GM23338 (cell line): ENCODE results near the gene KCNQ5. TPM values are rescaled to one million over a fixed set of nuclear protein-coding genes. Genes with fewer than 3 reads are reported as not detected.

Experiments used
- ATAC-seq: fragments of 200-7000 bp; cut with Tn5 transposase; 3 replicates; pipeline ENCODE4 v1.9.1; 2020
- DNase-seq: peaks from one replicate; pipeline ENCODE4 v3.0.0-alpha.2; 2015; ENCODE audit warnings: low spot score
- H2AFZ ChIP-seq: fragments of 200-600 bp; sonication (generic); 2 replicates; pipeline ENCODE4 v1.8.0; 2016; ENCODE audit warnings: antibody characterized with exemption, mild to moderate bottlenecking, moderate library complexity
- H3F3A ChIP-seq: fragments of 200-600 bp; sonication (generic); replicated peaks from 2 replicates; pipeline ENCODE4 v1.8.0; 2017; ENCODE audit warnings: antibody characterized with exemption, mixed run types, low read depth
- H3K27ac ChIP-seq: fragments of 200-600 bp; sonication (generic); 2 replicates; pipeline ENCODE4 v1.6.1; 2016; ENCODE audit warnings: low read depth
- H3K27me3 ChIP-seq: fragments of 200-600 bp; sonication (generic); 2 replicates; pipeline ENCODE4 v1.8.0; 2016; ENCODE audit warnings: mild to moderate bottlenecking, mixed run types, moderate library complexity; ENCODE audit not compliant: insufficient read depth
- H3K36me3 ChIP-seq: fragments of 200-600 bp; sonication (generic); 2 replicates; pipeline ENCODE4 v1.8.0; 2016; ENCODE audit warnings: mild to moderate bottlenecking; ENCODE audit not compliant: insufficient read depth
- H3K4me1 ChIP-seq: fragments of 200-600 bp; sonication (generic); 2 replicates; pipeline ENCODE4 v1.8.0; 2016; ENCODE audit warnings: mild to moderate bottlenecking, moderate library complexity; ENCODE audit not compliant: insufficient read depth
- H3K4me2 ChIP-seq: fragments of 200-600 bp; sonication (generic); 2 replicates; pipeline ENCODE4 v1.7.1; 2017; ENCODE audit warnings: mixed run types
- H3K4me3 ChIP-seq: fragments of 200-600 bp; sonication (generic); 2 replicates; pipeline ENCODE4 v1.6.1; 2016; ENCODE audit warnings: mixed run types
- H3K79me2 ChIP-seq: fragments of 200-600 bp; sonication (generic); replicated peaks from 2 replicates; pipeline ENCODE4 v1.8.0; 2017; ENCODE audit warnings: mild to moderate bottlenecking; ENCODE audit not compliant: insufficient read depth
- H3K9me2 ChIP-seq: fragments of 200-600 bp; sonication (generic); 2 replicates; pipeline ENCODE4 v1.8.0; 2017; ENCODE audit not compliant: insufficient read depth
- H4K20me1 ChIP-seq: fragments of 200-600 bp; sonication (generic); replicated peaks from 2 replicates; pipeline ENCODE4 v1.8.0; 2017; ENCODE audit warnings: mild to moderate bottlenecking; ENCODE audit not compliant: insufficient read depth
- H3K27ac Mint-ChIP-seq: 2 replicates; pipeline ENCODE4 v1.8.0; 2020; ENCODE audit warnings: inconsistent platforms, mild to moderate bottlenecking, moderate library complexity, mixed read lengths
- H3K27me3 Mint-ChIP-seq: 3 replicates; pipeline ENCODE4 v1.8.0; 2022; ENCODE audit warnings: low read depth, mild to moderate bottlenecking, moderate library complexity, mixed read lengths, inconsistent platforms; ENCODE audit not compliant: insufficient read depth, poor library complexity
- H3K36me3 Mint-ChIP-seq: 3 replicates; pipeline ENCODE4 v1.8.0; 2021; ENCODE audit warnings: low read depth, mild to moderate bottlenecking, inconsistent platforms, moderate library complexity, mixed read lengths
- H3K4me1 Mint-ChIP-seq: 3 replicates; pipeline ENCODE4 v1.8.0; 2020; ENCODE audit warnings: mild to moderate bottlenecking, inconsistent platforms, mixed read lengths
- H3K4me3 Mint-ChIP-seq: 3 replicates; pipeline ENCODE4 v1.8.0; 2021; ENCODE audit warnings: moderate library complexity, mild to moderate bottlenecking, inconsistent platforms, mixed read lengths
- H3K9me3 Mint-ChIP-seq: 3 replicates; pipeline ENCODE4 v1.8.0; 2020; ENCODE audit warnings: moderate library complexity, mild to moderate bottlenecking, inconsistent platforms, mixed read lengths
- CREB1 ChIP-seq: fragments of 250-450 bp; sonication (Bioruptor Pico); IDR thresholded peaks from 2 replicates; pipeline ENCODE4 v1.5.0; 2020; ENCODE audit warnings: low read depth, mild to moderate bottlenecking, moderate library complexity
- CTCF ChIP-seq, 2 experiments: fragments of 200-600 bp in 1 of 2; sonication (generic) in 1 of 2; conservative IDR thresholded peaks; 2 replicates each; pipeline versions ENCODE4 v1.5.1 to v1.6.1; 2016 to 2017; ENCODE audit warnings: antibody characterized with exemption in 2 of 2, low read depth in 2 of 2, mild to moderate bottlenecking in 2 of 2, moderate library complexity in 1 of 2
- ETS1 ChIP-seq: IDR thresholded peaks from 2 replicates; pipeline ENCODE4 v1.6.1; 2016; ENCODE audit warnings: antibody characterized with exemption
- EZH2 ChIP-seq: fragments of 200-600 bp; sonication (generic); IDR thresholded peaks from one replicate; pipeline ENCODE4 v1.8.0; 2017; ENCODE audit warnings: antibody characterized with exemption, mild to moderate bottlenecking, low read depth; ENCODE audit not compliant: unreplicated experiment
- JUNB ChIP-seq: IDR thresholded peaks from one replicate; pipeline ENCODE4 v1.6.1; 2016; ENCODE audit warnings: antibody characterized with exemption; ENCODE audit not compliant: unreplicated experiment
- POLR2AphosphoS5 ChIP-seq: IDR thresholded peaks from 2 replicates; pipeline ENCODE4 v1.6.1; 2016; ENCODE audit warnings: antibody characterized with exemption, low read depth
- REST ChIP-seq: IDR thresholded peaks from one replicate; pipeline ENCODE4 v1.6.1; 2018; ENCODE audit warnings: antibody characterized with exemption; ENCODE audit not compliant: unreplicated experiment
- STAT1 ChIP-seq: IDR thresholded peaks from one replicate; pipeline ENCODE4 v1.6.1; 2016; ENCODE audit warnings: antibody characterized with exemption; ENCODE audit not compliant: unreplicated experiment
- ZNF114 ChIP-seq: fragments of 250-450 bp; sonication (Bioruptor Pico); IDR thresholded peaks from 2 replicates; pipeline ENCODE4 v1.5.0; 2020; ENCODE audit warnings: mild to moderate bottlenecking, moderate library complexity
- ZNF331 ChIP-seq: fragments of 250-450 bp; sonication (Bioruptor Pico); IDR thresholded peaks from 2 replicates; pipeline ENCODE4 v1.5.0; 2020; ENCODE audit warnings: low read depth, mild to moderate bottlenecking, moderate library complexity
- ZNF462 ChIP-seq: fragments of 250-450 bp; sonication (Bioruptor Pico); IDR thresholded peaks from 2 replicates; pipeline ENCODE4 v1.5.0; 2020; ENCODE audit warnings: mild to moderate bottlenecking, moderate library complexity
- polyA plus RNA-seq: library from polyadenylated mRNA; unstranded; fragments of >200 nt; fragmentation: Nextera tagmentation; extraction: Ambion mirVana; gene quantifications from 2 replicates; pipeline ENCODE4 v1.2.1, GENCODE V29; 2016
- total RNA-seq: library from RNA; depleted of rRNA; stranded (reverse); fragments of >200 nt; shearing (Covaris generic); gene quantifications from 2 replicates; pipeline ENCODE4 v1.2.3, GENCODE V29; 2014

Gene KCNQ5
- total and polyA plus RNA-seq, 2 experiments from 2014 or later: 0.68 to 0.87 TPM

- Mint-ChIP-seq H3K36me3 (no peaks in the 10 kb centered on the region), H3K27ac (no peak overlapping the region; the same call in 1 of the 2 replicates), H3K9me3 (no peaks in the 10 kb centered on the region), H3K4me1 (peaks cover 13% of the 10 kb centered on the region), H3K4me3 (no peak overlapping the region), H3K27me3 (peaks cover 2% of the 10 kb centered on the region)
- TF ChIP-seq CTCF (conservative IDR thresholded peaks at IDR 0.05; ENCODE audit: low read depth in 2 of 2) (no peak), ZNF462 (CRISPR knock-in tag) (no peak), JUNB (no peak), REST (no peak), CREB1 (CRISPR knock-in tag) (no peak), ETS1 (no peak), ZNF114 (no peak), STAT1 (no peak), EZH2 (no peak), ZNF331 (CRISPR knock-in tag) (no peak), POLR2AphosphoS5 (no peak)
- no peaks in the 10 kb centered on the region for H3F3A ChIP-seq
- no peaks in the 10 kb centered on the region for H4K20me1 ChIP-seq
- peaks cover 10% of the 10 kb centered on the region for H3K4me1 ChIP-seq
- ATAC-seq (no peak), DNase-seq (no peak)
- no peaks in the 10 kb centered on the region for H3K79me2 ChIP-seq
- H3K27me3 ChIP-seq: no peaks in the 10 kb centered on the region
- no peak overlapping the region for H3K27ac ChIP-seq
- no peaks in the 10 kb centered on the region for H3K9me2 ChIP-seq
- no peak overlapping the region for H3K4me2 ChIP-seq
- H3K4me3 ChIP-seq: no peak overlapping the region
- no peaks in the 10 kb centered on the region for H3K36me3 ChIP-seq
- H2AFZ ChIP-seq: no peak overlapping the region
These were observed 194.2 kb downstream of the KCNQ5 start for GRCh38 chr6:72816022-72816421.
